Eye (tissue), 1 donor: ENCODE measurements around the gene SHD.
A peak's percentile ranks its signal among the peaks of the same experiment; 100 is the strongest.
"Not testable (repeated sequence)": the region's sequence is repeated elsewhere in the genome, so short reads cannot be mapped to it uniquely, and the experiment has no call there.

Source experiments
- DNase-seq: peaks from one replicate; pipeline ENCODE4 v3.0.0-alpha.2; 2015

The SHD gene

GRCh38 chr19:4267101-4267900, 11.8 kb upstream of the SHD start:
- peak; percentile 54 for DNase-seq

- no peak for DNase-seq
Measured at GRCh38 chr19:4267901-4268815, 10.9 kb upstream of the SHD start.

GRCh38 chr19:4268816-4269430, 10.1 kb upstream of the SHD start:
- DNase-seq: no peak

GRCh38 chr19:4272894-4273293, 6.2 kb upstream of the SHD start:
- DNase-seq: no peak

GRCh38 chr19:4274321-4274686, 4.8 kb upstream of the SHD start:
- not testable (repeated sequence) for DNase-seq

GRCh38 chr19:4277191-4277696, 1.8 kb upstream of the SHD start:
- DNase-seq: peak; percentile 68

- no peak for DNase-seq
Measured at GRCh38 chr19:4278010-4278409, 1.1 kb upstream of the SHD start.

GRCh38 chr19:4279267-4279529, 132 bp downstream of the SHD start:
- no peak for DNase-seq

GRCh38 chr19:4279530-4280422, 710 bp downstream of the SHD start:
- DNase-seq: peak; percentile 36

- DNase-seq: peak; percentile 37
Measured at GRCh38 chr19:4284176-4284958, 5.3 kb downstream of the SHD start.

GRCh38 chr19:4284974-4285373, 5.9 kb downstream of the SHD start:
- DNase-seq: no peak

- not testable (repeated sequence) for DNase-seq
Measured at GRCh38 chr19:4286141-4286540, 7.1 kb downstream of the SHD start.

GRCh38 chr19:4288091-4288777, 9.2 kb downstream of the SHD start:
- DNase-seq: no peak

- no peak for DNase-seq
Measured at GRCh38 chr19:4291184-4291732, 12.2 kb downstream of the SHD start.

GRCh38 chr19:4292515-4292914, 13.4 kb downstream of the SHD start:
- DNase-seq: no peak

- no peak for DNase-seq
Measured at GRCh38 chr19:4294389-4294788, 15.3 kb downstream of the SHD start.

- peak; percentile 73 for DNase-seq
Measured at GRCh38 chr19:4295972-4296771, 17.1 kb downstream of the SHD start.

- no peak for DNase-seq
Measured at GRCh38 chr19:4297901-4298809, 19.1 kb downstream of the SHD start.
